AG20443 (cell line): ENCODE data around the gene NOTUM.
"Not testable (repeated sequence)": the region's sequence is repeated elsewhere in the genome, so short reads cannot be mapped to it uniquely, and the experiment has no call there.

Experiments
- DNase-seq: peaks from one replicate; pipeline ENCODE4 v3.0.0; 2012; ENCODE audit warnings: low spot score, mixed read lengths

NOTUM gene

DNA sequence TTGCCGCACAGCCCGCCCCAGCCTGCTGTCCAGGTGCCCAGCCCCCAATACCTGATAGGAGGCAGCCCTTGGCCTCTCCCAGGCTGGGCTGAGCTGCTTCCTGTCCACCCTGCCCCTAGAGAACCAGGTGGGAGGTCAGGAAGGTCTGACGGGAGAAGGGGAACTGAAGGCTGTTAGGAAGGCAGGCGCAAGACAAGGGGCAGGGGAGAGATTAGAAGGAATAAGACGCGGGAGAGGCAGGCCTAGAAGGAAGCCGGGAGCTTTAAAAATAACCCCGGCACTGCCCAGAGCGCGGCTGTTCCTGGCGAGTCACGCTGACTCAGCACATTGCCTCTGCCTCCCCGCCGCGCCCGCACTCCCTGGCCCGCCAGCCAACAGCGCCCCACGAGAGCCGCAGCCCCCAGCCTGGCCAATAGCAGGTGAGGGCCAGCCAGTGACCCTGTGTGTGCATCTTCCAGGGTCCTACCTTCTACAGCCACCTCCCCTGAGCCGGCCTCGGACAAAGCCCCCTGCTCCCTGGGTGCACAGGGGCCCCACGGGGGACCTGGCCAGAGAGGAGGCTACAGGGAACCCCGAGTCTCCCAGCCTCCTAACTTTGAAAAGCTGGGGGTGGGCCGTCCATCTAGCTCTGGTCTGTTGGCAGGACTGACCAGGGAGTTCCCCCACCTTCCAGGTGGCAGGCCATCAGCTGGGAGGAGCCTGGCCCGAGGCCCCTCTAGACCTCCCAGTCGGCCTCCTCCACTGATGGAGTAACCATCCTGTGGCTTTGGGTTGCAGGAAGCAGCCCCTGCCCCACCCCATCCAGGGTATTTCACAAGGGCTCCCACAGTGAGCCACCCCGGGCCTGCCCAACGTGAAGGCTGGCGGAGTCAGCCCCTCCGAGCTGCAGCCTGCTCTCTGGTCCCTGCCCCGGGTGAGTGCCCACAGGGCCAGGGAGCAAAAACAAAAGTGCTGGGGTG, 37.4 kb downstream of the NOTUM start:
- DNase-seq = peak; percentile 83

- DNase-seq = no peak
Observed at GRCh38 chr17:81922566-81923301, 38.3 kb downstream of the NOTUM start.

- DNase-seq = no peak
Observed at GRCh38 chr17:81921996-81922565, 38.9 kb downstream of the NOTUM start.

- no peak for DNase-seq
Observed at GRCh38 chr17:81921537-81921862, 39.5 kb downstream of the NOTUM start.

DNA sequence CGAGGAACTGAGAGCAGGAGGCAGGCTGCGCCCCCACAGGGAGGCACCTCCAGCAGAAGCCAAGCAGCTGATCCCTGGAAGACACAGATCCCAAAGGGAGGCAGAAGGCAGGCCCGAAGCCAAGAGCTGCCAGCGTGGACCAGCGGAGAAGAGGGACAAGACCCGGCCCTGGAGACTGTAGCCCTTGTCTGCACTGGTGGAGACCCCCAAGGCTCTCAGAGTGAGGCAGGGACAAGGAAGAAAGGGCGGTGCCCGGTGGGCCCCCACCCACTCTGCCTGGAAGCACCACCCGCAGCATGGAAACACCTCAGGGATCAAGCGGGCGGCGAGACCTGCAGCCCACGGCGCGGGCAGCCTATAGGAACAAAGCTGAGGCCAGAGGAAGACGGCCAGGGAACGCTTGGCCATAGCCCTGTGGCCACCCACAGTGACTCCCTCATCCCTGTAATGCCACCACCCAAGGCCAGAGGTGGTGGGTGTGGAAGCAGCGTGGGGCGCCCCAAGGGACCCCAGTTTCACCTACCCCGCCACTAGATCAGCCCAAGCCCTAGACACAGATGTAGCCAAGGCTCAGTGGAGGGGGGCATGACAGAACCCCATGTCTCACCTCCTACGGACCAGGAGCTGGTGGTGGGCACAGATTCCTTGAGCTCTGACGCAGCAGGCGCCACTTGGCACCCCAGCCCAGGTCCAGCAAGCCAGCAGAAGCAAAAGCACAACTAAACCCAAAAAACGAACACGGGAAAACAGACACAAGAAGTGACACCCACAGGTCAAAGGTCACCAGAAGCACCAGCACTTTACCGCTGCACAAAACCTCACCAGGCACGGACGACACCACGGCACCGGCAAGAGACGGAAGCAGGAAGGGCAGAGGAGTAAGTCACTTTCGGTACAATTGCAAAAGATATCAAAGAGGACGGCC, 40.1 kb downstream of the NOTUM start:
- no peak for DNase-seq

DNA sequence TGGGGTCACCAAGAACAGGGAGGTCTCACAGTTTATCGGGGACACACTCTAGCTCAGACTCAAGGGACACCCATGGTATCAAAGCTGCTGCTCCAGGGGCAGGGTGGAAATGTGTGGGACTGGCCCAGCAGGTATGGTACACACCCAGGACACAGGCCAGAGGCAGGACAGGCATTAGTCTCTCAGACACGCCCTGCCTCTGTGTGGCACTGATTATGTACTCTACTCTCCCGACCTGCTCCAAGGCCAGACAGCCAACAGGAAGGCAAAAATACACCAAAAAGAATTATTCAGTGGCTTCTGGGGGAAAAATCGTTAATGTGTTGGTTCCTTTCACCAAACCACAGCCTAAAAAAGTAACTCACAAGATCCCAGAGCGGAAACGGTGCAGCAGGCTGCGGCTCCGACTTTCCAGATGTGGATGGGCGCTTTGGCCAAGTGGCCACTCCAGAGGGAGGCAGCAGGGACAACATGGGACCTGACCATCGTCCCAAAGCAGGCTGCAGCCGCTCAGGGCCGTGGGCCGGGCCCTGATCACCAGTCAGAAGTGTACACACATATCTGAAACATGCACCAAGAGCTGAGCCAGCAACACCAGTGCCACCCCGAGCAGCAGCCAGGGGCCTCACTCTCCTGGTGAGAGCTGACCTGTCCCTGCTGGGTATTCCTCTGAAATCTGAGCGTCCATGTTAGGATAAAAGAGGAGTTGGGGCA, 42.0 kb downstream of the NOTUM start:
- no peak for DNase-seq

- DNase-seq = not testable (repeated sequence)
Observed at GRCh38 chr17:81918333-81918669, 42.7 kb downstream of the NOTUM start.

DNA sequence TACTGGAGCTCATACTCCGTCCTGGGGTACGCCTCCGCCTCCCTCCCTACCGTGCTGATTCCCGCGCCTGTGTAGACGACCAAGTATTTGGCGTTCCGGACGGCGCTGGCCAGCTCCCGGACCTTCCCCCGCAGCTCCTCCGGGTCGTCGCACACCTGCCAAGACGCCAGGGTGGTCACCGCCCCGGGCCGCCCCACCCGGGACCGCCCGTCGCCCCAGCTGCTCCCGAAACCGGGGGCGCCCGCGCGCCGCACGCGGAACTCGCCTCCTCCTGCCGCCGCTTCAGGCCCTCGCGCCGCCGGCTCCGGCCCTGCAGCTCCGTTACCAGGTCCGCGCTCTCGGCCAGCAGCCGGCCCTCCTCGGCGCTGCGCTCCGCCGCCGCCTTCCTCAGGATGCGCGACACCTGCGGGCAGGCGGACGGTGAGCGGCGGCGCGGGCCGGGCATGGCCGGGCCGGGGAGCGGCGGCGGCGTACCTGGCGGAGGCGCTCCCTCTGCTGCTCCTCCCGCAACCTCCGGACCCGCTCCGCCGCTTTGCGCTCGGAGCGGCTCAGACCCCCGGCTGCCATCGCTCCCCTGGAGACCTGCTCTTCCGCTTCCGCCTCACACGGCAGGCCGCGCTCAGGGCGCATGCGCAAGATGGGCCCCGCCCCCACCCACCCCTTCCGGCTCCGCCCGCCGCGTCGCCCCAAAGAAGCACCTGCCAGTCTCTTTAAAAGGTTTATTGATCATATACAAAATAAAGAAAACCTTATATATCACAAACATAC, 43.2 kb downstream of the NOTUM start, which contains the start of gene SIRT7:
Gene SIRT7, minus strand, starts transcription at position 612 of the 768 bp plus-strand sequence. Its CDS starts 45 bp downstream, at position 567.
- DNase-seq = peak; percentile 97

- peak; percentile 53 for DNase-seq
Observed at GRCh38 chr17:81916234-81917001, 44.6 kb downstream of the NOTUM start.

GRCh38 chr17:81915331-81915730, 45.7 kb downstream of the NOTUM start:
- DNase-seq = no peak

GRCh38 chr17:81914103-81914850, 46.7 kb downstream of the NOTUM start:
- no peak for DNase-seq

- no peak for DNase-seq
Observed at GRCh38 chr17:81913394-81914102, 47.4 kb downstream of the NOTUM start.

- DNase-seq = no peak
Observed at GRCh38 chr17:81912441-81913309, 48.3 kb downstream of the NOTUM start.

- DNase-seq = no peak
Observed at GRCh38 chr17:81911969-81912368, 49.0 kb downstream of the NOTUM start.

GRCh38 chr17:81911277-81911961, 49.6 kb downstream of the NOTUM start, which contains the start of gene PCYT2:
TSS of gene PCYT2 (minus strand) at chr17:81911399. CDS start at chr17:81911355, 44 bp downstream.
- DNase-seq = peak; percentile 99

- peak; percentile 53 for DNase-seq
Observed at GRCh38 chr17:81910840-81911276, 50.1 kb downstream of the NOTUM start.
